HEK293T (cell line): ENCODE measurements around the gene GALNT16.

Experiments
- CTCF ChIA-PET: fragments of 350-600 bp; formaldehyde crosslinking; extraction: SDS; loops from one replicate; lab custom pipeline; 2021; ENCODE audit warnings: antibody characterized with exemption, inconsistent platforms; lab: Yijun Ruan, JAX
- POLR2A ChIA-PET: fragments of 350-600 bp; formaldehyde crosslinking; extraction: SDS; loops from one replicate; lab custom pipeline; 2020; ENCODE audit warnings: antibody characterized with exemption, inconsistent platforms; lab: Yijun Ruan, JAX
- DNase-seq: peaks from one replicate; pipeline ENCODE4 v3.0.0; 2012; ENCODE audit warnings: mixed read lengths; ENCODE audit errors: extremely low spot score
- ARNT ChIP-seq: fragments of 450-650 bp; IDR thresholded peaks from 2 replicates; pipeline ENCODE4 v1.6.1; 2017; ENCODE audit warnings: mild to moderate bottlenecking
- BHLHE40 ChIP-seq: fragments of 450-650 bp; IDR thresholded peaks from 2 replicates; pipeline ENCODE4 v1.6.1; 2016; ENCODE audit warnings: mild to moderate bottlenecking, moderate library complexity, borderline replicate concordance
- CTBP1 ChIP-seq: fragments of 450-650 bp; IDR thresholded peaks from 2 replicates; pipeline ENCODE4 v1.6.1; 2016; ENCODE audit warnings: borderline replicate concordance
- ELF4 ChIP-seq: fragments of 450-650 bp; IDR thresholded peaks from 2 replicates; pipeline ENCODE4 v1.6.1; 2017; ENCODE audit warnings: antibody characterized with exemption
- FOXA1 ChIP-seq: fragments of 450-650 bp; IDR thresholded peaks from 2 replicates; pipeline ENCODE4 v1.6.1; 2016; ENCODE audit warnings: mild to moderate bottlenecking
- FOXK2 ChIP-seq: fragments of 450-650 bp; IDR thresholded peaks from 2 replicates; pipeline ENCODE4 v1.6.1; 2016; ENCODE audit warnings: mild to moderate bottlenecking
- FOXM1 ChIP-seq: fragments of 450-650 bp; IDR thresholded peaks from 2 replicates; pipeline ENCODE4 v1.6.1; 2017; ENCODE audit warnings: mild to moderate bottlenecking, borderline replicate concordance
- HDGF ChIP-seq: fragments of 450-650 bp; IDR thresholded peaks from 2 replicates; pipeline ENCODE4 v1.6.1; 2017; ENCODE audit warnings: antibody characterized with exemption, borderline replicate concordance
- L3MBTL2 ChIP-seq: fragments of 450-650 bp; conservative IDR thresholded peaks from 2 replicates; pipeline ENCODE4 v1.6.1; 2016; ENCODE audit warnings: mild to moderate bottlenecking
- LEF1 ChIP-seq: fragments of 450-650 bp; IDR thresholded peaks from 2 replicates; pipeline ENCODE4 v1.6.1; 2017; ENCODE audit warnings: mild to moderate bottlenecking, borderline replicate concordance
- NFRKB ChIP-seq: fragments of 450-650 bp; IDR thresholded peaks from 2 replicates; pipeline ENCODE4 v1.6.1; 2016; ENCODE audit warnings: mild to moderate bottlenecking, moderate library complexity
- SP1 ChIP-seq: fragments of 450-650 bp; IDR thresholded peaks from 2 replicates; pipeline ENCODE4 v1.6.1; 2017
- SUZ12 ChIP-seq: fragments of 450-650 bp; IDR thresholded peaks from 2 replicates; pipeline ENCODE4 v1.6.1; 2016; ENCODE audit warnings: mild to moderate bottlenecking
- TARDBP ChIP-seq: fragments of 450-650 bp; IDR thresholded peaks from 2 replicates; pipeline ENCODE4 v1.6.1; 2016
- ZNF384 ChIP-seq: fragments of 450-650 bp; IDR thresholded peaks from 2 replicates; pipeline ENCODE4 v1.6.1; 2016
- TF ChIP-seq, protein P1 (sequence below): fragments of 450-650 bp; IDR thresholded peaks from 2 replicates; pipeline ENCODE4 v1.6.1; 2016

The GALNT16 gene

DNA sequence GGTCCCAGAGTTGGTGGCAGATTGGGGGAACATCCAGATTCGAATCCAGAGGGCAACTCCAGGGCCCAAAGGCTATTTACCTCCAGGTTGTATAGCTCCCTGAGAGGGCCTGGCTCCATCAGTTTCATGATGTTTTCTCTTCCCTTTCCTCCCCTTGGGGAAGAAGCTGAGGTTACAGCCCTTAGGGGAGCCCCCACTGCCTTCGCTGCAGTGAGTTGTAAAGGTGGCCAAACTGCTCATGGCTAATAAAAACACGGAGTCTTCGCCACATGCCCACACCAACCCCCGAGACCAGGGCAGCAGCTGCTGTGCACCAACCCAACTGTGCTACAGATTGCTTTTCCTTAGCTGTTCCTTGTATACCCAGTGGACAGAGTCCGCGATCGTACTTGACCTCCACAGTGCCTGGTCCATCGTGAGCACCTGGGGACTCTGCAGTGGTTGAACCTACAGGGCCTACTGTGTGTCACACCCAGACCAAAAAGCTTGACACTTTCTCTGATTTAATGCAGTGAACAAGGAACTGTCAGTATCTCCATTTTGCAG lies 20.9 kb downstream of the GALNT16 start:
- ChIA-PET POLR2A (no interaction called here), CTCF (interaction anchor here (1.8 kb wide), 1 partner anchor 20 kb away, joined by 4 read pairs; the partner anchor contains the start of gene GALNT16)
- no peak for TF ChIP-seq SUZ12
- TF ChIP-seq NFRKB, result no peak
- no peak for DNase-seq

DNA sequence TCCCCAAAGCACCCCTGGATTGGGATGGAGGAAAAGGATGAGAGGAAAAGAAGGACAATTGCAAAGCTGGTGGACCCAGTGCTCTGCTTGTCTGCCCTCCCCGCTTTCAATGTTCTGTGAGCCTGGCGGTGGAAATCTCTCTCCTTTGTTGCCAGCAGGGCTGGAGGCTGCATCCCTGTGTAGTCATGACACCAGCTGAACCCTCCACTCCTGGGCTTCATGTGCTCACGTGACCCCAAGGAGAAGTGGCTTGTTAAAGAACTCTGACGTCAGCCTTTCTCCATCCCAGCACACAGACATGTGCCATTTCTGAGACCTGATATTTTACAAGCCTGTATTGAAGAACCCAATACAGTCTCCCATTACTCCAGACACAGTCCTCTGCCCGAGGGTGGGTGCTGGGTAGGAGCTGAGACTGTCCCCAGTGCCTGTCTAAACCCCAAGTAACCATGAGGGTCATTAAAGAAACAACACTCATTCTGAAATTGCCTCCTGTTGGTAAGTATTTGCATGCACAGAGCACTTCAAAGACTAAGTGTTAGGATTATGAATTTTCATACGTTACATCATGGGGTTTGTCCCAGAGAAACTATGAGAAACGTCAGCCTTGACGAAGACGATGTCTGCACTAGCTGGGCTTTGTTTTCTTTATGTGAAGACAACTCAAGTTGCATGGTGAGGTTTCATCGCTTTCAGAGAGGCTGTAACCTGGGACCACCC lies 21.7 kb downstream of the GALNT16 start:
- peak; percentile 45 for DNase-seq
- TF ChIP-seq NFRKB (no peak), BHLHE40 (no peak), FOXK2 (no peak), LEF1 (no peak), SUZ12 (no peak), HDGF (no peak), SP1 (no peak), FOXA1 (no peak), CTBP1 (no peak), L3MBTL2 (no peak), ZNF384 (no peak), ELF4 (no peak)
- TF ChIP-seq, protein P1, sequence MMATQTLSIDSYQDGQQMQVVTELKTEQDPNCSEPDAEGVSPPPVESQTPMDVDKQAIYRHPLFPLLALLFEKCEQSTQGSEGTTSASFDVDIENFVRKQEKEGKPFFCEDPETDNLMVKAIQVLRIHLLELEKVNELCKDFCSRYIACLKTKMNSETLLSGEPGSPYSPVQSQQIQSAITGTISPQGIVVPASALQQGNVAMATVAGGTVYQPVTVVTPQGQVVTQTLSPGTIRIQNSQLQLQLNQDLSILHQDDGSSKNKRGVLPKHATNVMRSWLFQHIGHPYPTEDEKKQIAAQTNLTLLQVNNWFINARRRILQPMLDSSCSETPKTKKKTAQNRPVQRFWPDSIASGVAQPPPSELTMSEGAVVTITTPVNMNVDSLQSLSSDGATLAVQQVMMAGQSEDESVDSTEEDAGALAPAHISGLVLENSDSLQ, result no peak
- ChIA-PET POLR2A (no interaction called here), CTCF (interaction anchor here (1.8 kb wide), 1 partner anchor 21 kb away, joined by 4 read pairs; the partner anchor contains the start of gene GALNT16)

DNA sequence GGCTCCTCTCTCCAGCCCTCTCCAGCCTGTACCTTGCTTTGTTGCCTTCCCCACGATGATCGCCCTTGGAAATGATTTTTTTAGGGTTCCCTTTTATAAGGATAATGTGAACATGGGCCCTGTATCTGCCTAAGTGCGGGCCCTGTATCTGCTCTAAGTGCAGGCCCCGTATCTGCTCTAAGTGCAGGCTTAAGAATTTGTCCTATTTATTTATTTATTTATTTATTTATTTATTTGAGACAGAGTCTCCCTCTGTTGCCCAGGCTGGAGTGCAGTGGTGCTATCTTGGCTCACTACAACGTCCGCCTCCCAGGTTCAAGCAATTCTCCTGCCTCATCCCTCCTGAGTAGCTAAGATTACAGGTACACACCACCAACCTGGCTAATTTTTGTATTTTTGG lies 22.5 kb downstream of the GALNT16 start:
- POLR2A ChIA-PET, result no interaction called here
- CTCF ChIA-PET, result interaction anchor here (1.8 kb wide), 1 partner anchor 22 kb away, joined by 4 read pairs; the partner anchor contains the start of gene GALNT16
- no peak for DNase-seq
- TF ChIP-seq ZNF384, result no peak
- TF ChIP-seq, protein P1, result no peak
- TF ChIP-seq LEF1, result no peak
- no peak for TF ChIP-seq CTBP1
- no peak for TF ChIP-seq SP1
- TF ChIP-seq L3MBTL2, result no peak
- no peak for TF ChIP-seq ELF4
- TF ChIP-seq FOXA1, result no peak
- no peak for TF ChIP-seq ARNT
- TF ChIP-seq FOXK2, result no peak
- TF ChIP-seq NFRKB, result no peak
- TF ChIP-seq TARDBP, result no peak
- TF ChIP-seq HDGF, result no peak
- no peak for TF ChIP-seq FOXM1
- no peak for TF ChIP-seq SUZ12
- TF ChIP-seq BHLHE40, result no peak

DNA sequence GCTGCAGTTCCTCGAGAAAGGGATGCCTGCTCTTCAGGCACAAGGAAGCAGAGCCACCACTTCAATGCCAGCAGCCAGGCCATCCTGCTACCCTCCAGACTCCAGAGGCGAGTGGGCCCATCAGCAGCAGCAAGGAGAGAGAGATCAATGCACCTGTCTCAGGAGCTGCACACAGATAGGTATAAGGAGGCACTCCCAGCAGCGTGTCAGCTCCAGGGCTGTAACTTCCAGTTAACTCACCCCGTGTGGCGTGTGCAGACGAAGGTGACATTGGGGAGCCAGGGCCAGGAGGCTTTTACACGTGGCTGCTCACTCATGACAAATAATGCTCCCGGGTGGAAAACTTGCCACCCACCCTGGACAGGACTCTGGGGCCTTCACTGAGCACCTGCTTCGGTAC lies 24.2 kb downstream of the GALNT16 start:
- ChIA-PET POLR2A (no interaction called here), CTCF (no interaction called here)
- no peak for DNase-seq
- TF ChIP-seq HDGF, result no peak
- TF ChIP-seq BHLHE40, result no peak
- TF ChIP-seq FOXM1, result no peak
- no peak for TF ChIP-seq FOXA1
- TF ChIP-seq CTBP1, result no peak
- no peak for TF ChIP-seq NFRKB
- TF ChIP-seq L3MBTL2, result no peak
- TF ChIP-seq ZNF384, result no peak
- no peak for TF ChIP-seq SP1
- TF ChIP-seq SUZ12, result no peak
- TF ChIP-seq TARDBP, result no peak
- TF ChIP-seq FOXK2, result no peak
- TF ChIP-seq LEF1, result no peak
- no peak for TF ChIP-seq ELF4

DNA sequence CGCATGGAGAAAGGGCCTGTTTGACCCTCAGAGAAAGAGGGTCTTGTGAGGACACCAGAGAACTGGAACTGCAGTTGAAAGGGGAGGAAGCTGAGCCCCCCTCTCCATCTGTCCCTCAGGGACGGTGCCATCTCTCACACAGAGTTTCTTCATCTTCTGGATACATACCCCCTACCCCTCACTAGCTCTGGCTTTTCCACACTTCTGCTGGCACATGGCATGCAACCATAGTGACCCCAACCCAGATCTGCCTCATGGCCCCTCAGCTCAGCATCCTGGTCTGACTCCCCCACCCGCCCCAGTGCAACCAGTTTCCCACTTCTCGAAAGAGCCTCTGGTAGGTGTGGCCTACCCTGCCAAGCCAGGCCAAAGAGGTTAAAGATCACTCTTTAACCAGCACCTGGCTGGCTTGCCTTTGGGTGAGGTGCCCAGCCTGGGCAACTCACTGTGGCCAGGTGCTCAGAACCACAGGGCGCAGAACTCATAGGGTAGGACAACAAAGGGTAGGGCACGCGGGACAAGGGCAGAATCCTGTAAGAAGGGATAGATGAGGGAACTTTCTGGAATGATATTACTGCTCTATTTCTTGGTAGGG lies 25.8 kb downstream of the GALNT16 start:
- no peak for TF ChIP-seq ZNF384
- TF ChIP-seq NFRKB, result no peak
- no peak for TF ChIP-seq FOXA1
- no peak for TF ChIP-seq SUZ12
- POLR2A ChIA-PET, result no interaction called here
- no peak for DNase-seq
- CTCF ChIA-PET, result no interaction called here

DNA sequence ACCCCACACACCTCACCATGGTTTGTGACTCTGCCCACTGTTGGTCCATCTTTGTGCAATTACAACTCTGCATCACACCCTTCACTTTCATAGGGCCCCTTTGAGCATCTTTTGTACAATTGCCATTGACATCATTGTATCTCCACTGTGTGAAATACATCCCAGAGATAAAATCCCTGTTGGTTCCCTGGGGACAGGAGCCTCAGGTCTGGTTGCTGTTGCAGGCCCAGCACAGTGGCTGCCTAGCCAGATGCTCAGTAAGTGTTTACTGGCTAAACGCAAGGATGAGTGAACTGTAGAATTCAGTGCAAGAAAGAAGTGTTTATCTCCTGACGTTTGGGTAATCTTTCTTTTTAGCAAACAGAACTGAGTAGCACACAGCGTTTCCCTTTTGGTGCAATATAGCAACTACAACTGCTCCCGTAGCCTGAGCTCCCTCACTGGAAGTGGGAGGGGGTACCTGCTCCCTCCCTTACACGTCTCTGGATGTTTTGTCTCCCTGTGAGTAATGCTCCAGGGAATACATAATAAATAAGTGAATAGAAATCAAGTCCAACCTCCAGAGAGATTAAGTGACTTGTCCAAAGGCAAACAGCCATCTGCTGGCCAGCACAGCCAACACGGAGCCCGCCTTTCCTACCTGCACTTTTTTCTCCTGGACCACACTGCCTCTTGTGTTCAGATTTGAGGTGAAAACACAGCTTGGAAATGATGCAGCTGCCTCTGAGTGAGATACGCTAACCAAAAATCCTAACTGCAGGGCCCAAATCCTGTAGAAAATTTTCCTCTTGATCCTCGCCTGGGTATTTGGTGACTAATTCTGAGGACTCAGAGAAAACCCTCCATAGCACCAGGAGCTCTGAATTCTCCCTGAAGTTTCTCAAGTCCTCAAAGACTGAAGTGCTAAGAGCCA lies 27.4 kb downstream of the GALNT16 start:
- no peak for DNase-seq
- CTCF ChIA-PET, result interaction anchor here (0.9 to 1.8 kb wide), 6 partner anchors 10 to 424 kb away, joined by 4 to 13 read pairs (median 6); partner anchors contain the start of gene GALNT16
- TF ChIP-seq ELF4, result no peak
- no peak for TF ChIP-seq TARDBP
- TF ChIP-seq L3MBTL2, result no peak
- TF ChIP-seq FOXM1, result no peak
- POLR2A ChIA-PET, result no interaction called here
